Hematopoietic multipotent progenitor cell treated with erythropoietin and hydrocortisone succinate and interleukin-3 and kit ligand, for 4 days (in vitro differentiated cells): Measurements from ENCODE around the gene AGPAT4.
"Not testable (repeated sequence)": the region's sequence is repeated elsewhere in the genome, so short reads cannot be mapped to it uniquely, and the experiment has no call there.

Source experiments
- DNase-seq: peaks from one replicate; pipeline ENCODE4 v3.0.0-alpha.2; 2015

The AGPAT4 gene

GRCh38 chr6:161226009-161226964 lies 47.6 kb downstream of the AGPAT4 start:
- peak; percentile 96 for DNase-seq

- DNase-seq, result peak; percentile 43
These were observed 48.2 kb downstream of the AGPAT4 start for GRCh38 chr6:161225681-161226008.

GRCh38 chr6:161224951-161225680 lies 48.7 kb downstream of the AGPAT4 start:
- DNase-seq, result not testable (repeated sequence)

GRCh38 chr6:161223646-161224045 lies 50.2 kb downstream of the AGPAT4 start:
- no peak for DNase-seq

GRCh38 chr6:161222706-161223234 lies 51.1 kb downstream of the AGPAT4 start:
- no peak for DNase-seq

- DNase-seq, result no peak
These were observed 53.5 kb downstream of the AGPAT4 start for GRCh38 chr6:161220346-161220745.

- DNase-seq, result no peak
These were observed 54.2 kb downstream of the AGPAT4 start for GRCh38 chr6:161219680-161220079.

- no peak for DNase-seq
These were observed 55.6 kb downstream of the AGPAT4 start for GRCh38 chr6:161218222-161218621.

GRCh38 chr6:161217628-161218027 lies 56.2 kb downstream of the AGPAT4 start:
- no peak for DNase-seq

GRCh38 chr6:161216616-161217205 lies 57.1 kb downstream of the AGPAT4 start:
- no peak for DNase-seq

- DNase-seq, result no peak
These were observed 57.8 kb downstream of the AGPAT4 start for GRCh38 chr6:161215876-161216615.

- no peak for DNase-seq
These were observed 58.7 kb downstream of the AGPAT4 start for GRCh38 chr6:161215193-161215592.

GRCh38 chr6:161214722-161215121 lies 59.1 kb downstream of the AGPAT4 start:
- DNase-seq, result peak; percentile 64

GRCh38 chr6:161212902-161213301 lies 61.0 kb downstream of the AGPAT4 start:
- no peak for DNase-seq

GRCh38 chr6:161211380-161212035 lies 62.4 kb downstream of the AGPAT4 start:
- DNase-seq, result no peak

GRCh38 chr6:161210857-161211256 lies 63.0 kb downstream of the AGPAT4 start:
- no peak for DNase-seq

GRCh38 chr6:161207200-161207599 lies 66.7 kb downstream of the AGPAT4 start:
- DNase-seq, result no peak

- no peak for DNase-seq
These were observed 68.8 kb downstream of the AGPAT4 start for GRCh38 chr6:161204866-161205557.

GRCh38 chr6:161200610-161201370 lies 73.1 kb downstream of the AGPAT4 start:
- DNase-seq, result peak; percentile 48

- DNase-seq, result peak; percentile 46
These were observed 74.0 kb downstream of the AGPAT4 start for GRCh38 chr6:161199850-161200249.
